Endodermal cell (in vitro differentiated cells): ENCODE results near the gene SIM2. TPM values are rescaled to one million over a fixed set of nuclear protein-coding genes. Genes with fewer than 3 reads are reported as not detected.

Experiments used
- DNase-seq: peaks from one replicate; pipeline ENCODE4 v3.0.0-alpha.2; 2017
- H3K27ac ChIP-seq: 2 replicates; pipeline ENCODE4 v1.5.1; 2013; ENCODE audit warnings: mild to moderate bottlenecking, low read depth, low read length, moderate library complexity
- H3K27me3 ChIP-seq: 2 replicates; pipeline ENCODE4 v1.6.1; 2013; ENCODE audit warnings: mild to moderate bottlenecking, low read length, moderate library complexity; ENCODE audit not compliant: insufficient read depth, control insufficient read depth, poor library complexity, severe bottlenecking
- H3K36me3 ChIP-seq: 2 replicates; pipeline ENCODE4 v1.7.0; 2013; ENCODE audit warnings: mild to moderate bottlenecking, low read length, moderate library complexity; ENCODE audit not compliant: control insufficient read depth, insufficient read depth
- H3K4me1 ChIP-seq: one replicate; pipeline ENCODE4 v1.7.0; 2013; ENCODE audit warnings: low read length; ENCODE audit not compliant: control insufficient read depth, insufficient read depth
- H3K4me3 ChIP-seq: 2 replicates; pipeline ENCODE4 v1.5.1; 2013; ENCODE audit warnings: mild to moderate bottlenecking, low read length, moderate library complexity
- H3K9ac ChIP-seq: 2 replicates; pipeline ENCODE4 v1.6.1; 2013; ENCODE audit warnings: mild to moderate bottlenecking, low read length, moderate library complexity; ENCODE audit not compliant: poor library complexity, severe bottlenecking; ENCODE audit errors: extremely low read depth
- H3K9me3 ChIP-seq: 2 replicates; pipeline ENCODE4 v1.6.1; 2013; ENCODE audit warnings: mild to moderate bottlenecking, low read length, moderate library complexity; ENCODE audit not compliant: control insufficient read depth
- H3K27ac Mint-ChIP-seq: 2 replicates; pipeline ENCODE4 v1.8.0; 2020; ENCODE audit warnings: mixed read lengths
- H3K27me3 Mint-ChIP-seq: 2 replicates; pipeline ENCODE4 v1.8.0; 2021; ENCODE audit warnings: mild to moderate bottlenecking, mixed read lengths; ENCODE audit not compliant: insufficient read depth
- H3K36me3 Mint-ChIP-seq: 2 replicates; pipeline ENCODE4 v1.8.0; 2020; ENCODE audit warnings: low read depth, mixed read lengths
- H3K4me1 Mint-ChIP-seq: 2 replicates; pipeline ENCODE4 v1.8.0; 2020; ENCODE audit warnings: mixed read lengths
- H3K4me3 Mint-ChIP-seq: 2 replicates; pipeline ENCODE4 v1.8.0; 2020; ENCODE audit warnings: mild to moderate bottlenecking, moderate library complexity, mixed read lengths
- H3K9me3 Mint-ChIP-seq: 2 replicates; pipeline ENCODE4 v1.8.0; 2020; ENCODE audit warnings: mild to moderate bottlenecking, mixed read lengths
- CTCF ChIP-seq: fragments of 200-600 bp; sonication (generic); conservative IDR thresholded peaks from 2 replicates; pipeline ENCODE4 v1.5.0; 2021; ENCODE audit warnings: antibody characterized with exemption, mild to moderate bottlenecking
- WGBS, 2 experiments: methylation state at CpG; one replicate each; pipeline versions ENCODE4 v1.1.5 to v1.1.7; 2013; ENCODE audit warnings: missing lambda C conversion rate in 2 of 2, mixed read lengths in 1 of 2; ENCODE audit not compliant: insufficient coverage in 1 of 2, insufficient read length in 1 of 2; 5-methylcytosine and 5-hydroxymethylcytosine counted together
- total RNA-seq, 2 donors: library from RNA; stranded (reverse); fragmentation: NEBNext Ultra II Directional in 1 of 2; extraction: Animal tissue kit (Norgen Biotek cat#: 25700) in 1 of 2; gene quantifications; 2 replicates in 1 of 2; 3 replicates in 1 of 2; pipeline ENCODE4 v1.2.1, GENCODE V29; 2021

Gene SIM2
- total RNA-seq, 2 donors from 2014 or later: not detected

GRCh38 chr21:36762642-36763041 is 63.7 kb downstream of the SIM2 start:
- H3K9me3 ChIP-seq: no peaks in the 10 kb centered on the region
- H3K4me1 ChIP-seq: no peaks in the 10 kb centered on the region
- H3K27ac ChIP-seq: no peak overlapping the region
- DNase-seq: no peak
- 93 to 94% methylated on average over 9 of the region's 9 CpGs for WGBS, 2 experiments
- no peak overlapping the region for H3K27ac Mint-ChIP-seq
- no peak overlapping the region for H3K4me3 Mint-ChIP-seq
- H3K9me3 Mint-ChIP-seq: no peaks in the 10 kb centered on the region
- TF ChIP-seq CTCF: no peak
- H3K4me3 ChIP-seq: no peak overlapping the region
- no peaks in the 10 kb centered on the region for H3K27me3 ChIP-seq
- H3K9ac ChIP-seq: no peak overlapping the region
- H3K27me3 Mint-ChIP-seq: no peaks in the 10 kb centered on the region
- H3K4me1 Mint-ChIP-seq: peaks cover 2% of the 10 kb centered on the region
- peaks cover 6% of the 10 kb centered on the region for H3K36me3 Mint-ChIP-seq
- no peaks in the 10 kb centered on the region for H3K36me3 ChIP-seq

- H3K27ac Mint-ChIP-seq: no peak overlapping the region
- H3K4me1 Mint-ChIP-seq: peaks cover 4% of the 10 kb centered on the region
- H3K27me3 Mint-ChIP-seq: no peaks in the 10 kb centered on the region
- Histone ChIP-seq H3K36me3 (no peaks in the 10 kb centered on the region), H3K27me3 (no peaks in the 10 kb centered on the region), H3K9me3 (no peaks in the 10 kb centered on the region), H3K4me3 (no peak overlapping the region), H3K27ac (no peak overlapping the region), H3K4me1 (no peaks in the 10 kb centered on the region), H3K9ac (no peak overlapping the region)
- no peaks in the 10 kb centered on the region for H3K9me3 Mint-ChIP-seq
- peaks cover 6% of the 10 kb centered on the region for H3K36me3 Mint-ChIP-seq
- no peak for DNase-seq
- 93 to 97% methylated on average over 5 to 6 of the region's 6 CpGs for WGBS, 2 experiments
- no peak for TF ChIP-seq CTCF
- no peak overlapping the region for H3K4me3 Mint-ChIP-seq
Measured at GRCh38 chr21:36763305-36763704, 64.4 kb downstream of the SIM2 start.

- Mint-ChIP-seq H3K4me3 (no peak overlapping the region), H3K27me3 (no peaks in the 10 kb centered on the region), H3K36me3 (peaks cover 2% of the 10 kb centered on the region), H3K4me1 (peaks cover 6% of the 10 kb centered on the region), H3K27ac (no peak overlapping the region), H3K9me3 (no peaks in the 10 kb centered on the region)
- WGBS, 2 experiments: 96 to 100% methylated on average over 2 to 4 of the region's 4 CpGs
- H3K4me1 ChIP-seq: no peaks in the 10 kb centered on the region
- no peaks in the 10 kb centered on the region for H3K36me3 ChIP-seq
- no peak for TF ChIP-seq CTCF
- H3K9me3 ChIP-seq: no peaks in the 10 kb centered on the region
- no peak overlapping the region for H3K9ac ChIP-seq
- no peaks in the 10 kb centered on the region for H3K27me3 ChIP-seq
- H3K4me3 ChIP-seq: no peak overlapping the region
- no peak overlapping the region for H3K27ac ChIP-seq
- no peak for DNase-seq
Measured at GRCh38 chr21:36765229-36765628, 66.3 kb downstream of the SIM2 start.
